Spleen (tissue), 11 donors: ENCODE data around the gene RPA3. TPM values are rescaled to one million over a fixed set of nuclear protein-coding genes. Genes with fewer than 3 reads are reported as not detected.

Source experiments
- DNase-seq: peaks from one replicate; pipeline ENCODE4 v3.0.0-alpha.2; 2020
- H3K27ac ChIP-seq, 8 donors: fragments of 200-600 bp; sonication (generic) in 7 of 8; 1 replicate in 4 of 8; 2 replicates in 4 of 8; pipeline versions ENCODE4 v1.5.0 to v1.8.0; 2016 to 2021; ENCODE audit warnings: inconsistent platforms in 4 of 8, mild to moderate bottlenecking in 4 of 8, moderate library complexity in 1 of 8
- H3K27me3 ChIP-seq, 7 donors: fragments of 200-600 bp; sonication (generic) in 6 of 7; replicated peaks in 1 of 7; 1 replicate in 4 of 7; 2 replicates in 3 of 7; pipeline versions ENCODE4 v1.5.0 to v1.8.0; 2016 to 2021; ENCODE audit warnings: inconsistent platforms in 3 of 7, mild to moderate bottlenecking in 1 of 7
- H3K36me3 ChIP-seq, 6 donors: fragments of 200-600 bp; sonication (generic) in 5 of 6; 1 replicate in 4 of 6; 2 replicates in 2 of 6; pipeline versions ENCODE4 v1.5.0 to v1.8.0; 2016 to 2021; ENCODE audit warnings: inconsistent platforms in 2 of 6
- H3K4me1 ChIP-seq, 6 donors: fragments of 200-600 bp; sonication (generic) in 5 of 6; 1 replicate in 3 of 6; 2 replicates in 3 of 6; pipeline versions ENCODE4 v1.5.0 to v1.8.0; 2016 to 2021; ENCODE audit warnings: inconsistent platforms in 3 of 6
- H3K4me3 ChIP-seq, 8 donors: fragments of 200-600 bp; sonication (generic) in 7 of 8; 1 replicate in 4 of 8; 2 replicates in 4 of 8; pipeline versions ENCODE4 v1.5.0 to v1.8.0; 2016 to 2021; ENCODE audit warnings: inconsistent platforms in 4 of 8, mild to moderate bottlenecking in 4 of 8, moderate library complexity in 2 of 8
- H3K9me3 ChIP-seq, 8 donors: fragments of 200-600 bp; sonication (generic) in 7 of 8; 1 replicate in 4 of 8; 2 replicates in 4 of 8; pipeline versions ENCODE4 v1.5.0 to v1.8.0; 2016 to 2021; ENCODE audit warnings: inconsistent platforms in 4 of 8
- POLR2A ChIP-seq, 3 donors: fragments of 450-650 bp; IDR thresholded peaks; one replicate each; pipeline ENCODE4 v1.5.1; 2017; ENCODE audit warnings: antibody characterized with exemption in 3 of 3, mild to moderate bottlenecking in 1 of 3
- POLR2AphosphoS5 ChIP-seq, 3 donors: sonication (generic); formaldehyde crosslinking; IDR thresholded peaks; one replicate each; pipeline ENCODE4 v1.5.1; 2017; ENCODE audit warnings: antibody characterized with exemption in 3 of 3
- WGBS, 5 donors: extraction: QIAGEN DNeasy Blood & Tissue Kit in 3 of 5; methylation state at CpG; one replicate each; pipeline versions ENCODE4 v1.1.5 to v1.1.7; 2013 to 2018; 5-methylcytosine and 5-hydroxymethylcytosine counted together
- intact Hi-C: fragments of 100-400 bp; cut with DNase I; formaldehyde crosslinking; loops from one replicate; pipeline ENCODE4 v1.15.0; 2023; ENCODE audit warnings: low total_unique reads
- polyA plus RNA-seq, 3 donors: library from polyadenylated mRNA; stranded (reverse); fragments of 200-250 nt; gene quantifications; one replicate each; pipeline ENCODE4 v1.2.1, GENCODE V29; 2013
- total RNA-seq, 7 donors: library from RNA; depleted of rRNA in 3 of 7; stranded (reverse); fragments of >200 nt in 3 of 7; fragmentation: NEBNext Ultra II Directional in 4 of 7; extraction: Animal tissue kit (Norgen Biotek cat#: 25700) in 4 of 7; gene quantifications; one replicate each; pipeline versions ENCODE4 v1.1.0 to v1.2.1, GENCODE V29; 2016 to 2021
- TF ChIP-seq, protein P1 (sequence below), 11 experiments: fragments of 200-600 bp in 7 of 11; fragments of 450-650 bp in 4 of 11; sonication (generic) in 4 of 11; IDR thresholded peaks in 8 of 11; conservative IDR thresholded peaks in 3 of 11; 1 replicate in 7 of 11; 2 replicates in 4 of 11; pipeline versions ENCODE4 v1.4.0 to v1.8.0; 2016 to 2021; ENCODE audit warnings: antibody characterized with exemption in 11 of 11, inconsistent platforms in 4 of 11, mild to moderate bottlenecking in 1 of 11
- donor health status: healthy with polysubstance abuse.
- donor health status: DM: no; HTN: no; CAD: no; lungs with moderate emphysema.
- donor health status: DM: no; HTN: no; CAD: no.
- donor health status: Bipolar disorder and iron deficiency.
- donor health status: healthy.
- donor health status: DM: no; HTN: no; CAD: no.
- donor health status: DM: yes; HTN: yes; CAD: no.

RPA3 gene
- total and polyA plus RNA-seq, 10 donors = 18.0 to 41.8 (median 28.2) TPM

DNA sequence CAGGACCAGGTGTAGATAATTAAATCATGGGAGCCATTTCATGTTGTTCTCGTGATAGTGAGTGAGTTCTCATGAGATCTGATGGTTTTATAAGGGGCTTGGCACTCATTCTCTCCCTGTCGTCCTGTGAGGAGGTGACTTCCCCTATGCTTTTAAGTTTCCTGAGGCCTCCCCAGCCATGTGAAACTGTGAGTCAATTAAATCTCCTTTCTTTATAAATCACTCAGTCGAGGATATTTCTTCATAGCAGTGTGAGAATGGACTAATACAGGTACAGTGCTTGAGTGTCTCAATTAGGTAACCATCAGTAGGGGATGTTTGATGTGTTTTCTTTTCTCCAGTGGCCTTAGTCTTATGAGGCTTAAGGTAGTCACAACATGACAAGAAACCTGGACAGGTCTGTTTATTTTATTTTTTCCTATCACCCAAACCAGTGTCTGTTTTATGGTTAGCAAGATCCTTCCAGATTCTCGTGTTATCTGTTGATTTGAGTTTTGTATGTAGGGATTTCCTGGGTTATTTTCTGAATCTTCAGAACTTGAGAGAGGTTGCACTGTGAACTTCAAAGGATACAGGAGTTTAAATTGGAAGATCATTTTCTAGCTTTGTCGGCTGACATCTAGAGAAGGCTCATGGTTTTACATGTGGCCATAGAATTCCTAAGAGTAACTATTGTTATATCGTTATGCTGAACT lies 45.7 kb downstream of the RPA3 start:
- peaks cover 0 to 10% (median 4%) of the 10 kb centered on the region in 8 donors for H3K9me3 ChIP-seq
- DNase-seq = no peak
- TF ChIP-seq, protein P1, sequence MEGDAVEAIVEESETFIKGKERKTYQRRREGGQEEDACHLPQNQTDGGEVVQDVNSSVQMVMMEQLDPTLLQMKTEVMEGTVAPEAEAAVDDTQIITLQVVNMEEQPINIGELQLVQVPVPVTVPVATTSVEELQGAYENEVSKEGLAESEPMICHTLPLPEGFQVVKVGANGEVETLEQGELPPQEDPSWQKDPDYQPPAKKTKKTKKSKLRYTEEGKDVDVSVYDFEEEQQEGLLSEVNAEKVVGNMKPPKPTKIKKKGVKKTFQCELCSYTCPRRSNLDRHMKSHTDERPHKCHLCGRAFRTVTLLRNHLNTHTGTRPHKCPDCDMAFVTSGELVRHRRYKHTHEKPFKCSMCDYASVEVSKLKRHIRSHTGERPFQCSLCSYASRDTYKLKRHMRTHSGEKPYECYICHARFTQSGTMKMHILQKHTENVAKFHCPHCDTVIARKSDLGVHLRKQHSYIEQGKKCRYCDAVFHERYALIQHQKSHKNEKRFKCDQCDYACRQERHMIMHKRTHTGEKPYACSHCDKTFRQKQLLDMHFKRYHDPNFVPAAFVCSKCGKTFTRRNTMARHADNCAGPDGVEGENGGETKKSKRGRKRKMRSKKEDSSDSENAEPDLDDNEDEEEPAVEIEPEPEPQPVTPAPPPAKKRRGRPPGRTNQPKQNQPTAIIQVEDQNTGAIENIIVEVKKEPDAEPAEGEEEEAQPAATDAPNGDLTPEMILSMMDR (IDR thresholded peaks at IDR 0.05 in 8 of 11, conservative IDR thresholded peaks at IDR 0.05 in 3 of 11) = no peak
- TF ChIP-seq POLR2A (IDR thresholded peaks at IDR 0.05) (no peak), POLR2AphosphoS5 (IDR thresholded peaks at IDR 0.05) (no peak)
- H3K27me3 ChIP-seq = no peaks in the 10 kb centered on the region
- no peak overlapping the region for H3K4me3 ChIP-seq
- 70 to 76% (median 71%) methylated on average over 6 of the region's 6 CpGs for WGBS, 5 donors
- H3K36me3 ChIP-seq = peaks cover 0 to 36% (median 8%) of the 10 kb centered on the region in 6 donors
- intact Hi-C loops = no loop called here
- H3K4me1 ChIP-seq = peaks cover 4 to 40% (median 19%) of the 10 kb centered on the region in 6 donors
- H3K27ac ChIP-seq = peak overlapping the region in 1 of 8 donors; percentile 13

GRCh38 chr7:7671361-7671760 lies 47.0 kb downstream of the RPA3 start:
- Histone ChIP-seq H3K4me1 (peaks cover 4 to 53% (median 24%) of the 10 kb centered on the region in 6 donors), H3K27ac (peak overlapping the region in 2 of 8 donors; percentile 13 to 20), H3K4me3 (no peak overlapping the region), H3K36me3 (peaks cover 0 to 28% (median 8%) of the 10 kb centered on the region in 6 donors), H3K9me3 (peaks cover 0 to 6% (median 0%) of the 10 kb centered on the region in 8 donors), H3K27me3 (no peaks in the 10 kb centered on the region)
- no peak for DNase-seq
- intact Hi-C loops = no loop called here
- TF ChIP-seq, protein P1 (IDR thresholded peaks at IDR 0.05 in 8 of 11, conservative IDR thresholded peaks at IDR 0.05 in 3 of 11) = no peak
- TF ChIP-seq POLR2A (IDR thresholded peaks at IDR 0.05) (no peak), POLR2AphosphoS5 (IDR thresholded peaks at IDR 0.05) (no peak)
- WGBS, 5 donors = 46 to 65% (median 63%) methylated on average over 3 of the region's 3 CpGs

- Histone ChIP-seq H3K27ac (no peak overlapping the region), H3K4me3 (no peak overlapping the region), H3K27me3 (no peaks in the 10 kb centered on the region), H3K4me1 (peaks cover 4 to 56% (median 26%) of the 10 kb centered on the region in 6 donors), H3K9me3 (peaks cover 0 to 6% (median 0%) of the 10 kb centered on the region in 8 donors), H3K36me3 (peaks cover 0 to 19% (median 6%) of the 10 kb centered on the region in 6 donors)
- TF ChIP-seq, protein P1 (IDR thresholded peaks at IDR 0.05 in 8 of 11, conservative IDR thresholded peaks at IDR 0.05 in 3 of 11) = no peak
- TF ChIP-seq POLR2AphosphoS5 (IDR thresholded peaks at IDR 0.05) (no peak), POLR2A (IDR thresholded peaks at IDR 0.05) (no peak)
- intact Hi-C loops = no loop called here
- WGBS, 5 donors = 91 to 100% (median 96%) methylated on average over 3 of the region's 3 CpGs
- DNase-seq = no peak
These were observed 47.9 kb downstream of the RPA3 start for GRCh38 chr7:7670490-7670889.

GRCh38 chr7:7668706-7669105 lies 49.7 kb downstream of the RPA3 start:
- WGBS, 5 donors = 68 to 82% (median 79%) methylated on average over 1 of the region's 1 CpG

More at GRCh38 chr7:7668706-7669105, 49.7 kb downstream of the RPA3 start:
- DNase-seq = no peak
- peaks cover 0 to 1% (median 0%) of the 10 kb centered on the region in 6 donors for H3K36me3 ChIP-seq
- intact Hi-C loops = no loop called here
- H3K4me1 ChIP-seq = peaks cover 4 to 72% (median 34%) of the 10 kb centered on the region in 6 donors
- TF ChIP-seq POLR2AphosphoS5 (IDR thresholded peaks at IDR 0.05) (no peak), POLR2A (IDR thresholded peaks at IDR 0.05) (no peak)
- TF ChIP-seq, protein P1 (IDR thresholded peaks at IDR 0.05 in 8 of 11, conservative IDR thresholded peaks at IDR 0.05 in 3 of 11) = no peak
- no peak overlapping the region for H3K4me3 ChIP-seq
- H3K9me3 ChIP-seq = peaks cover 0 to 6% (median 0%) of the 10 kb centered on the region in 8 donors
- H3K27ac ChIP-seq = peak overlapping the region in 3 of 8 donors; percentile 1 to 65 (median 14)
- no peaks in the 10 kb centered on the region for H3K27me3 ChIP-seq
